ENCODE measurements around the gene RALY. TPM values are rescaled to one million over a fixed set of nuclear protein-coding genes. Genes with fewer than 3 reads are reported as not detected.

RALY gene
- total and polyA plus RNA-seq, 4 donors: 114 to 148 (median 127) TPM

DNA sequence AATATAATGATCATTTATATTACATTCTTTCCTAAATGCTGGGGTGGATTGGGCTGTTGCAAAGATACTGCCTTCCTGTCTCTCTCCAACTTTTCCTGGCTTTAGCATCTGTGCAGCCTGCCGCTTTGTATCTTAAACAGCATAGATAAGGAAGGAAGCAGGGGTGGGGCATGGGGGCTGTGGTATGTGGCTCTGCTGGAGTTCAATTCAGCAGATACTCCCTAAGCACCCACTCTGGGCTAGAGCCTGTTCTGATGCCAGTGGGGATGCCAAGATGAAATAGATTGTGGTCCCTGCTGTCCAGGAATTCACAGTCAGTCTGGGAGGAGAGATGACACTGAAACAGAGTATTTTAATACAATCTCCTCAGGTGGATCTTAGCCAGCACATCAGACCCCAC, 61.6 kb downstream of the RALY start:
- Histone ChIP-seq H3K36me3 (ENCODE audit: control insufficient read depth in 1 of 2, insufficient read depth in 2 of 2, low read length in 1 of 2) (no peaks in the 10 kb centered on the region), H3K9me3 (ENCODE audit: control insufficient read depth, low read length) (no peaks in the 10 kb centered on the region), H3K27ac (ENCODE audit: low read depth in 1 of 2, low read length in 2 of 2) (no peak overlapping the region), H3K27me3 (ENCODE audit: control insufficient read depth in 1 of 2, insufficient read depth in 2 of 2, low read length in 1 of 2) (no peaks in the 10 kb centered on the region), H3K4me1 (ENCODE audit: control insufficient read depth in 1 of 2, insufficient read depth in 2 of 2, low read length in 2 of 2) (peaks cover 0 to 8% of the 10 kb centered on the region in 2 donors), H3K4me3 (ENCODE audit: low read length in 2 of 2) (no peak overlapping the region)
- DNase-seq (no peak), ATAC-seq (ENCODE audit: low FRiP score) (no peak)
- intact Hi-C loops (cut with DNase I): loop anchor here in 1 of 2 donors (5.0 kb wide), 1 partner anchor 38 kb away; no protein-coding TSS in a partner anchor
- 36 to 41% methylated on average over 1 of the region's 1 CpG for WGBS, 2 donors

GRCh38 chr20:34058831-34059230, 65.1 kb downstream of the RALY start:
- no peak for DNase-seq
- ATAC-seq (ENCODE audit: low FRiP score): no peak
- Histone ChIP-seq H3K9me3 (ENCODE audit: control insufficient read depth, low read length) (no peaks in the 10 kb centered on the region), H3K27me3 (ENCODE audit: control insufficient read depth in 1 of 2, insufficient read depth in 2 of 2, low read length in 1 of 2) (no peaks in the 10 kb centered on the region), H3K27ac (ENCODE audit: low read depth in 1 of 2, low read length in 2 of 2) (no peak overlapping the region), H3K4me1 (ENCODE audit: control insufficient read depth in 1 of 2, insufficient read depth in 2 of 2, low read length in 2 of 2) (peaks cover 0 to 7% of the 10 kb centered on the region in 2 donors), H3K4me3 (ENCODE audit: low read length in 2 of 2) (no peak overlapping the region), H3K36me3 (ENCODE audit: control insufficient read depth in 1 of 2, insufficient read depth in 2 of 2, low read length in 1 of 2) (peaks cover 0 to 1% of the 10 kb centered on the region in 2 donors)
- intact Hi-C loops (cut with DNase I): loop anchor here in 1 of 2 donors (5.0 kb wide), 1 partner anchor 42 kb away; no protein-coding TSS in a partner anchor
- 12 to 16% methylated on average over 1 of the region's 1 CpG for WGBS, 2 donors

GRCh38 chr20:34060970-34061369, 67.3 kb downstream of the RALY start:
- Histone ChIP-seq H3K27me3 (ENCODE audit: control insufficient read depth in 1 of 2, insufficient read depth in 2 of 2, low read length in 1 of 2) (no peaks in the 10 kb centered on the region), H3K9me3 (ENCODE audit: control insufficient read depth, low read length) (no peaks in the 10 kb centered on the region), H3K4me3 (ENCODE audit: low read length in 2 of 2) (no peak overlapping the region), H3K36me3 (ENCODE audit: control insufficient read depth in 1 of 2, insufficient read depth in 2 of 2, low read length in 1 of 2) (peaks cover 0 to 1% of the 10 kb centered on the region in 2 donors), H3K4me1 (ENCODE audit: control insufficient read depth in 1 of 2, insufficient read depth in 2 of 2, low read length in 2 of 2) (peaks cover 8 to 10% of the 10 kb centered on the region in 2 donors), H3K27ac (ENCODE audit: low read depth in 1 of 2, low read length in 2 of 2) (no peak overlapping the region)
- no peak for ATAC-seq (ENCODE audit: low FRiP score)
- 79 to 80% methylated on average over 1 of the region's 1 CpG for WGBS, 2 donors
- no peak for DNase-seq
- intact Hi-C loops (cut with DNase I): no loop called here

DNA sequence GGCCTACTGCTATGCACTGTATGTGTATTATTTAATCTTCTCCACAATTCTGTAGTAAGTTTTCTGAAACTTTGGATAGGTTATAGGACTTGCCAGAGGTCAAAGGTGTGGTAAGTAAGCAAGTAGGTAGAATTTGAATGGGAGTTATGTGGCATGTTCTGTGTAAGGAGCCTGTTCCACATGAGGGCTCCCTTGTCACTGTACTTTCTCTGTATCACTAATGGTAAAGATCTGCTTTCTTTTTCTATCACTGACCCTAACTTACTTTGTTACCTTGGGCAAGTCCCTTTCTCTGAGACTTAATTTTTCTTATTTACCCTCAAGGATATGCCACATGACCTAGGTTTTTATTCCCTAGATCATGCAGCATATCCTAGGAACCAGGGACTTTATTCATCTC, 68.0 kb downstream of the RALY start:
- Histone ChIP-seq H3K36me3 (ENCODE audit: control insufficient read depth in 1 of 2, insufficient read depth in 2 of 2, low read length in 1 of 2) (peaks cover 0 to 1% of the 10 kb centered on the region in 2 donors), H3K9me3 (ENCODE audit: control insufficient read depth, low read length) (no peaks in the 10 kb centered on the region), H3K27ac (ENCODE audit: low read depth in 1 of 2, low read length in 2 of 2) (no peak overlapping the region), H3K4me3 (ENCODE audit: low read length in 2 of 2) (no peak overlapping the region), H3K27me3 (ENCODE audit: control insufficient read depth in 1 of 2, insufficient read depth in 2 of 2, low read length in 1 of 2) (no peaks in the 10 kb centered on the region), H3K4me1 (ENCODE audit: control insufficient read depth in 1 of 2, insufficient read depth in 2 of 2, low read length in 2 of 2) (peaks cover 8 to 12% of the 10 kb centered on the region in 2 donors)
- no peak for ATAC-seq (ENCODE audit: low FRiP score)
- no peak for DNase-seq
- intact Hi-C loops (cut with DNase I): no loop called here

GRCh38 chr20:34062570-34063482, 69.1 kb downstream of the RALY start:
- Histone ChIP-seq H3K27ac (ENCODE audit: low read depth in 1 of 2, low read length in 2 of 2) (no peak overlapping the region), H3K4me1 (ENCODE audit: control insufficient read depth in 1 of 2, insufficient read depth in 2 of 2, low read length in 2 of 2) (peaks cover 8 to 12% of the 10 kb centered on the region in 2 donors), H3K4me3 (ENCODE audit: low read length in 2 of 2) (no peak overlapping the region), H3K36me3 (ENCODE audit: control insufficient read depth in 1 of 2, insufficient read depth in 2 of 2, low read length in 1 of 2) (peaks cover 0 to 1% of the 10 kb centered on the region in 2 donors), H3K9me3 (ENCODE audit: control insufficient read depth, low read length) (no peaks in the 10 kb centered on the region), H3K27me3 (ENCODE audit: control insufficient read depth in 1 of 2, insufficient read depth in 2 of 2, low read length in 1 of 2) (no peaks in the 10 kb centered on the region)
- intact Hi-C loops (cut with DNase I): no loop called here
- WGBS, 2 donors: 78 to 80% methylated on average over 5 of the region's 5 CpGs
- DNase-seq (no peak), ATAC-seq (ENCODE audit: low FRiP score) (no peak)

DNA sequence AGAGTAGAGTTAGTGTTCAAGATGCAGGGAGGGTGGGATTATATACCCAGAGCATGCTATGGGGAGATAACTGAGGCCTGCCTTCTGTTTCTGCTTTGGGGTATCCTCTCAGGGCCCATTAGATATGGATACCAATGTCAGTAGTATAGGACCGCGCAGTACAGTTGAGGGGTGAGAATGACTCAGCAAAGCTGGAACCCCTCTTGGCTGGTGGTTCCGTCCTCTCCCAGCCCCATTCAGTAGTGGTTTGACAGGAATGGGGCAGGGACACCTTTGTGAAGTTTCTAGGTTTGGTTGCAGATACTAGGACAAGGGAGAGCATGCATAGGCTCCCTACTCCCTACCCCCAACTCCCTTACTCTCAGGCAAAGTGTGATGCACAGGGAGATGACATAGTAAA, 70.6 kb downstream of the RALY start:
- DNase-seq (no peak), ATAC-seq (ENCODE audit: low FRiP score) (no peak)
- no peaks in the 10 kb centered on the region for H3K9me3 ChIP-seq (ENCODE audit: control insufficient read depth, low read length)
- H3K27ac ChIP-seq (ENCODE audit: low read depth in 1 of 2, low read length in 2 of 2): no peak overlapping the region
- H3K27me3 ChIP-seq (ENCODE audit: control insufficient read depth in 1 of 2, insufficient read depth in 2 of 2, low read length in 1 of 2): no peaks in the 10 kb centered on the region
- WGBS, 2 donors: 96 to 100% methylated on average over 3 of the region's 3 CpGs
- H3K4me1 ChIP-seq (ENCODE audit: control insufficient read depth in 1 of 2, insufficient read depth in 2 of 2, low read length in 2 of 2): peaks cover 8 to 12% of the 10 kb centered on the region in 2 donors
- no peak overlapping the region for H3K4me3 ChIP-seq (ENCODE audit: low read length in 2 of 2)
- H3K36me3 ChIP-seq (ENCODE audit: control insufficient read depth in 1 of 2, insufficient read depth in 2 of 2, low read length in 1 of 2): peaks cover 0 to 1% of the 10 kb centered on the region in 2 donors
- intact Hi-C loops (cut with DNase I): no loop called here

DNA sequence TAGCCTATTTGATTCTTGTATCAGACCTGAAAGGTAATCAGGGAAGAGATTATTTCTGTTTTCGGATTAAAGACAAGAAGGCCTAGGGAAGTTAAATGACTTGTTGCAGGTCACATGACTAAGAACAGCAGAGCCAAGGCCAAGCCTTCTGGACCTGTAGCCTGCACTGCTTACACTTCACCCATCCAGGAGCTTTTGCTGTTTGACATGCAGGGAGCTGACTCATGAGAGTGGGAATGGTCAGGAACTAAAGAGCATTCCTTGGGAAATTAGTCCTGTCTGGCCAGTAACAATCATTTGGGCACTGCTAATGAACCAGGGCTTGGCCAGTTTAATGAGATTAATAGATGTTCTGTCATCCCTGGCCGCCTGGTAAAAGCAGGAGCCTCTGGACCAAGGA, 71.5 kb downstream of the RALY start:
- 66 to 76% methylated on average over 2 of the region's 2 CpGs for WGBS, 2 donors
- intact Hi-C loops (cut with DNase I): loop anchor here (5.0 kb wide), 2 partner anchors 68 to 73 kb away; partner anchors contain the start of gene RALY (in 1 of the 2)
- Histone ChIP-seq H3K36me3 (ENCODE audit: control insufficient read depth in 1 of 2, insufficient read depth in 2 of 2, low read length in 1 of 2) (peaks cover 0 to 1% of the 10 kb centered on the region in 2 donors), H3K27ac (ENCODE audit: low read depth in 1 of 2, low read length in 2 of 2) (peak overlapping the region in 1 of 2 donors; percentile 65), H3K27me3 (ENCODE audit: control insufficient read depth in 1 of 2, insufficient read depth in 2 of 2, low read length in 1 of 2) (no peaks in the 10 kb centered on the region), H3K4me3 (ENCODE audit: low read length in 2 of 2) (no peak overlapping the region), H3K4me1 (ENCODE audit: control insufficient read depth in 1 of 2, insufficient read depth in 2 of 2, low read length in 2 of 2) (peaks cover 8 to 12% of the 10 kb centered on the region in 2 donors), H3K9me3 (ENCODE audit: control insufficient read depth, low read length) (no peaks in the 10 kb centered on the region)
- DNase-seq (no peak), ATAC-seq (ENCODE audit: low FRiP score) (no peak)

DNA sequence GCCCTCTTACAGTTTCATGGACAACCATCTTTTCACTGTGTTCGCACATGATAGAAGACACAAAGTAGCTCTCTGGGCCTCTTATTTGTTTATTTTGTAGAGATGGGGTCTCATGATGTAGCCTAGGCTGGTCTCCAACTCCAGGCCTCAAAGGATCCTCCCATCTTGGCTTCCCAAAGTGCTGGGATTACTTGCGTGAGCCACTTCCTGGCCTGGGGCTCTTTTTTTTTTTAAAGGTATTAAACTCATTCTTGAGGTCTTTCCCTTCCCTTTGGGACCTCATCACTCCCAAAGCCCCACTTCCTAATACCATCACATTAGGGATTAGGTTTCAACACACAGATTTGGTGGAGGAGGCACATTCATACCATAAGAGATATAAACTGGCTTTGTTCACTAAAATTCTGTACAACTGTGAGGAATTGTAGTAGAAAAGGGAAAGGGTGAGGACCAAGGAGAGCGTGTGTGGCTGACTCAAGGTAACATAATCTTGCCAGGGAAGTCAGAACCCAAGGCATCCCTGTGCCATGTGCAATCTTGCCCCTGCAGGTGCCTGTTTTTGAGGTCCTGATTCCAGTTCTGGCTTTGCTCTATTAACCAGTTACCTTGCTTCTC, 72.9 kb downstream of the RALY start:
- H3K9me3 ChIP-seq (ENCODE audit: control insufficient read depth, low read length): no peaks in the 10 kb centered on the region
- no peak overlapping the region for H3K4me3 ChIP-seq (ENCODE audit: low read length in 2 of 2)
- 62 to 70% methylated on average over 3 of the region's 3 CpGs for WGBS, 2 donors
- H3K27ac ChIP-seq (ENCODE audit: low read depth in 1 of 2, low read length in 2 of 2): no peak overlapping the region
- H3K4me1 ChIP-seq (ENCODE audit: control insufficient read depth in 1 of 2, insufficient read depth in 2 of 2, low read length in 2 of 2): peaks cover 8% of the 10 kb centered on the region in 2 donors
- intact Hi-C loops (cut with DNase I): loop anchor here (5.0 kb wide), 2 partner anchors 69 to 74 kb away; partner anchors contain the start of gene RALY (in 1 of the 2)
- no peak for ATAC-seq (ENCODE audit: low FRiP score)
- H3K27me3 ChIP-seq (ENCODE audit: control insufficient read depth in 1 of 2, insufficient read depth in 2 of 2, low read length in 1 of 2): no peaks in the 10 kb centered on the region
- H3K36me3 ChIP-seq (ENCODE audit: control insufficient read depth in 1 of 2, insufficient read depth in 2 of 2, low read length in 1 of 2): peaks cover 0 to 1% of the 10 kb centered on the region in 2 donors
- DNase-seq: no peak

All from aorta (tissue), 5 donors.